Neutrophil (primary cell): ENCODE data around the gene SNX5.

Experiments
- H3K27ac ChIP-seq: fragments of 200-600 bp; sonication (generic); 2 replicates; pipeline ENCODE4 v1.5.1; 2016; ENCODE audit warnings: mild to moderate bottlenecking, moderate library complexity
- H3K27me3 ChIP-seq: fragments of 200-600 bp; sonication (generic); 2 replicates; pipeline ENCODE4 v1.6.0; 2016; ENCODE audit warnings: mild to moderate bottlenecking
- H3K36me3 ChIP-seq: fragments of 200-600 bp; sonication (generic); 2 replicates; pipeline ENCODE4 v1.5.1; 2017
- H3K4me1 ChIP-seq, 2 experiments: fragments of 200-600 bp in 1 of 2; sonication (generic) in 1 of 2; 1 replicate in 1 of 2; 2 replicates in 1 of 2; pipeline versions ENCODE4 v1.5.1 to v1.6.1; 2013 to 2016; ENCODE audit warnings: low read depth in 1 of 2, low read length in 1 of 2, mild to moderate bottlenecking in 1 of 2, moderate library complexity in 1 of 2; ENCODE audit not compliant: control insufficient read depth in 1 of 2, insufficient read depth in 1 of 2
- H3K4me3 ChIP-seq, 2 experiments: fragments of 200-600 bp in 1 of 2; sonication (generic) in 1 of 2; 1 replicate in 1 of 2; 2 replicates in 1 of 2; pipeline ENCODE4 v1.5.1; 2013 to 2016; ENCODE audit warnings: low read depth in 1 of 2, low read length in 1 of 2, mild to moderate bottlenecking in 1 of 2, moderate library complexity in 1 of 2
- H3K9me3 ChIP-seq: fragments of 200-600 bp; sonication (generic); 2 replicates; pipeline ENCODE4 v1.5.1; 2016
- TF ChIP-seq, protein P1 (sequence below): fragments of 200-600 bp; sonication (generic); IDR thresholded peaks from 2 replicates; pipeline ENCODE4 v1.5.1; 2016; ENCODE audit warnings: antibody characterized with exemption

Gene SNX5

DNA sequence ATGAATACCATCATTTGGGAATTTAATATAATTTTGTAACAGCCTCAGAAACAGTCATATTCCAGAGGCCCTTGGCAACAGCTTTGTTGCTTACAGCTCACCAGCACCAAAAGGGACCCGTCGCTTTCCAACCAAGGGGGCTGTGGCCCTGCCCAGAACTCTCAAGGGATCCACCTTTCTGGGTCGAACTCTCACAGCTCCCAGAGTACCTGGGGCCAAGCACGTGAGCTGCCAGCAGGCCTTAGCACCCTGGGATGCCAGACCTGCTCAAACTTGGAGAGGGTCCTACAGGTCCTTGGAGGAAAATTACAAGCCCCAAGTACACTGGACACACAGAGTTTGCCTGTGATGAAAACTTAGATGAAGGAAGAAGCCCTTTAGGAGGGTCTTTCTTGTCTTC is 66.6 kb downstream of the SNX5 start:
- Histone ChIP-seq H3K4me3 (no peak overlapping the region), H3K27me3 (peaks cover 13% of the 10 kb centered on the region), H3K36me3 (no peaks in the 10 kb centered on the region), H3K4me1 (no peaks in the 10 kb centered on the region), H3K9me3 (no peaks in the 10 kb centered on the region), H3K27ac (no peak overlapping the region)
- TF ChIP-seq, protein P1, sequence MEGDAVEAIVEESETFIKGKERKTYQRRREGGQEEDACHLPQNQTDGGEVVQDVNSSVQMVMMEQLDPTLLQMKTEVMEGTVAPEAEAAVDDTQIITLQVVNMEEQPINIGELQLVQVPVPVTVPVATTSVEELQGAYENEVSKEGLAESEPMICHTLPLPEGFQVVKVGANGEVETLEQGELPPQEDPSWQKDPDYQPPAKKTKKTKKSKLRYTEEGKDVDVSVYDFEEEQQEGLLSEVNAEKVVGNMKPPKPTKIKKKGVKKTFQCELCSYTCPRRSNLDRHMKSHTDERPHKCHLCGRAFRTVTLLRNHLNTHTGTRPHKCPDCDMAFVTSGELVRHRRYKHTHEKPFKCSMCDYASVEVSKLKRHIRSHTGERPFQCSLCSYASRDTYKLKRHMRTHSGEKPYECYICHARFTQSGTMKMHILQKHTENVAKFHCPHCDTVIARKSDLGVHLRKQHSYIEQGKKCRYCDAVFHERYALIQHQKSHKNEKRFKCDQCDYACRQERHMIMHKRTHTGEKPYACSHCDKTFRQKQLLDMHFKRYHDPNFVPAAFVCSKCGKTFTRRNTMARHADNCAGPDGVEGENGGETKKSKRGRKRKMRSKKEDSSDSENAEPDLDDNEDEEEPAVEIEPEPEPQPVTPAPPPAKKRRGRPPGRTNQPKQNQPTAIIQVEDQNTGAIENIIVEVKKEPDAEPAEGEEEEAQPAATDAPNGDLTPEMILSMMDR = no peak

DNA sequence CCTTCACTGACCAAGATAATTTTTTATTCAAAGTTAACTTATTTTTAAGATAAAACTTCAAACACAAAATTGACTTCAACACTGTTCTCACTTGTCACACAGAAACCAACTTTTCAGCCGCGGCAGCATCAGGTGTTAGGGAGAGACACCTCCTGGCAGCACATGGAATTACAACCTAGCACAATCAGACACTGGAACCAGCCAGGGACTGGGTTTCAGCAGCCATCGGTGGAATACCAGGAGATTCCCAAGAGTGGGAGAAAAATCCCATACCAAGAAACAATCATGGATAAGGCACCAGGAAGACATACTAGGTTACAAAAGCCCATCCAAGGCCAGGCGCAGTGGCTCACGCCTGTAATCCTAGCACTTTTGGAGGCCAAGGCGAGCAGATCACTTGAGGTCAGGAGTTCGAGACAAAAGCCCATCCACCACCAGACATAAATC is 70.0 kb downstream of the SNX5 start:
- H3K4me3 ChIP-seq = no peak overlapping the region
- TF ChIP-seq, protein P1 = peak; percentile 86

DNA sequence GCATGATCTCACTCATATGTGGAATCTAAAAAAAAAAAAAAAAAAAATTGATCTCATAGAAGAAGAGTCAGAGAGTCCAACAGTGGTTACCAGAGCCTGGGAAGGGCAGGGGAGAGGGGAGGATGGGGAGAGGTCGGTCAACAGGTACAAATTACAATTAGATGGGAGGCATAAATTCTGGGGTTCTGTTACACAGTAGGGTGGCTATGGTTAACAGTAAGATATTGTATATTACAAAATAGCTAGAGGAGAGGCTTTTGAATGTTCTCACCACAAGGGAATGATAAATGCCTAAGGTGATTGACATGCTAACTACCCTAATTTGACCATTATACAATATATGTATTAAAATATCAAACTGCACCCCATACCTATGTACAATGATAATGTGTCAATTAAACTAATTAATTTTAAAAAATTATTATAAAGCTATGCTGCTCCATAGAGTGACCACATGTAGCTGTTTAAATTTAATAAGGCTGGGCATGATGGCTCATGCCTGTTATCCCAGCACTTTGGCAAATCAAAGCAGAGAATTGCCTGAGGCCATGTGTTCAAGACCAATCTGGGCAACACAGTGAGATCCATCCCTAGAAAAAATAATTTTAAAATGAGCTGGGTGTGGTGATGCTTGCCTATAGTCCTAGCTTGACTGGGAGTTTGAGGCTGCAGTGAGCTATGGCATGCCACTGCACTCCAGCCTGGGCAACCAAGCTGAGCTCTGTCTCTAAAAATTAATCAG is 70.9 kb downstream of the SNX5 start:
- TF ChIP-seq, protein P1 = no peak
- Histone ChIP-seq H3K36me3 (no peaks in the 10 kb centered on the region), H3K9me3 (no peaks in the 10 kb centered on the region), H3K4me3 (no peak overlapping the region), H3K27ac (no peak overlapping the region), H3K27me3 (peaks cover 34% of the 10 kb centered on the region), H3K4me1 (peaks cover 0 to 11% of the 10 kb centered on the region in 2 experiments)

More for the DNA sequence above, 70.0 kb downstream of the SNX5 start:
- Histone ChIP-seq H3K27ac (no peak overlapping the region), H3K36me3 (no peaks in the 10 kb centered on the region), H3K27me3 (peaks cover 34% of the 10 kb centered on the region), H3K9me3 (no peaks in the 10 kb centered on the region), H3K4me1 (peaks cover 0 to 11% of the 10 kb centered on the region in 2 experiments)

DNA sequence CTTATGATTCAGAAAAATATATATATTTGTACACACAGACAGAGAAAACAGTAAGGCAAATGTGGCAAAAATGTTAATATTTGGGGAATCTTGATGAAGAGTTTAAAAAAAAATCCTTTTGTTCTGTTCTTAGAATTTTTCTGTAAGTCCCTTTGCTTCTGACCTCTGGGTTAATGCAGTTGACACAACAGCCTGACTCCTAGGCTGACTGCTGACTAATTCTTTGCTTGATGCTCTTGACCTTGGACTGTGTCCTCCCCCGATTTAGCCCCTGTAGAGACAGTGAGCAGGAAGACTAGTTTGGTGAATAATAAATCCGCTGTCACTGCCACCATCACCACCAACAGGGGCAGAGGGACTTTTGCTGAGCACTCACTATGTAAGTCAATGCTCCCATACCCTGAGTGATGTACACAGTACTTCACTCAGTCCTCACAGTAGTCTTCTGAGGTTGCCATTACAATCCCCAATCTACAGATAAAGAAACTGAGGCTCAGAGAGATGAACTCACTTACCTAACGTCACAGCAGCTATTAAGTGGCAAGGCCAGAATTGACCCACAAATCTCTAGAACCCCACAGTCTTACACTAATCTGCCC is 71.7 kb downstream of the SNX5 start:
- TF ChIP-seq, protein P1 = no peak
- peaks cover 0 to 11% of the 10 kb centered on the region in 2 experiments for H3K4me1 ChIP-seq
- no peaks in the 10 kb centered on the region for H3K9me3 ChIP-seq
- peaks cover 34% of the 10 kb centered on the region for H3K27me3 ChIP-seq
- no peak overlapping the region for H3K27ac ChIP-seq
- H3K4me3 ChIP-seq = no peak overlapping the region
- H3K36me3 ChIP-seq = no peaks in the 10 kb centered on the region

DNA sequence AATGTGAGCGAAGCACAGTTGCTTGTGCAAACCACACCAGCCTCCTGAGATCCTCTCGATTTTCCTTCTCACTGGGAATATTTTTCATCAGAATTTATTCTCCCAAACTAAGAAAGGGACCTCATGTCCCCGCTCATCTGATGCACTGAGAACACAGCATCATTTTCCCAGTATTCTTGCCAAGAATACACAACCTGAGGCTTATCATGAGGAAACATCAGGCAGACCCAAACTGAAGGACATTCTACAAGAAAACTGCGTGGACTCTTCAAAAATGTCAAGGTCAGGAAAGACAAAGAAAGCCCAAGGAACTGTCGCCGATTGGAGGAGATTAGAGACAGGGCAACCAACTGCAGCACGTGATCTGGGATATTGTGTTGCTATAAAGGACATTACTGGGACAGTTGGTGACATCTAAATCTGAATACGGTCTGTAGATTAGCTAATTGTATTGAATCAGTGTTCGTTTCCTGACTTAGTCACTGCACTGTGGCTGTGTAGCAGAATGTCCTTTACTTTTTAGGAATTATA is 72.3 kb downstream of the SNX5 start:
- Histone ChIP-seq H3K4me3 (no peak overlapping the region), H3K27me3 (peaks cover 34% of the 10 kb centered on the region), H3K9me3 (no peaks in the 10 kb centered on the region), H3K4me1 (peaks cover 0 to 11% of the 10 kb centered on the region in 2 experiments), H3K36me3 (no peaks in the 10 kb centered on the region), H3K27ac (no peak overlapping the region)
- TF ChIP-seq, protein P1 = no peak
